ENCODE measurements around the gene MRPL12.
"Not testable (repeated sequence)": the region's sequence is repeated elsewhere in the genome, so short reads cannot be mapped to it uniquely, and the experiment has no call there.

Gene MRPL12

GRCh38 chr17:81738801-81739393, 35.7 kb downstream of the MRPL12 start:
- no peak overlapping the region for H3K4me3 ChIP-seq (ENCODE audit: low read depth, low read length)
- no peak for TF ChIP-seq CTCF (IDR thresholded peaks at IDR 0.05; ENCODE audit: insufficient read depth, low read length, missing control alignments)
- ChIA-PET POLR2A (no interaction called here), CTCF (no interaction called here)
- DNase-seq (ENCODE audit: low read depth, low spot score), result no peak

GRCh38 chr17:81739593-81739992, 36.4 kb downstream of the MRPL12 start:
- POLR2A ChIA-PET; DNase-seq (ENCODE audit: low read depth, low spot score); H3K4me3 ChIP-seq (ENCODE audit: low read depth, low read length); CTCF ChIA-PET: not testable (repeated sequence)

GRCh38 chr17:81740395-81740961, 37.3 kb downstream of the MRPL12 start:
- no peak for DNase-seq (ENCODE audit: low read depth, low spot score)
- ChIA-PET POLR2A (no interaction called here), CTCF (no interaction called here)
- H3K4me3 ChIP-seq (ENCODE audit: low read depth, low read length), result no peak overlapping the region
- TF ChIP-seq CTCF (IDR thresholded peaks at IDR 0.05; ENCODE audit: insufficient read depth, low read length, missing control alignments), result no peak

- DNase-seq (ENCODE audit: low read depth, low spot score), result no peak
- POLR2A ChIA-PET, result no interaction called here
- CTCF ChIA-PET, result no interaction called here
- TF ChIP-seq CTCF (IDR thresholded peaks at IDR 0.05; ENCODE audit: insufficient read depth, low read length, missing control alignments), result no peak
- H3K4me3 ChIP-seq (ENCODE audit: low read depth, low read length), result no peak overlapping the region
These were observed 38.0 kb downstream of the MRPL12 start for GRCh38 chr17:81741049-81741593.

GRCh38 chr17:81741594-81742452, 38.7 kb downstream of the MRPL12 start:
- no peak for TF ChIP-seq CTCF (IDR thresholded peaks at IDR 0.05; ENCODE audit: insufficient read depth, low read length, missing control alignments)
- no peak overlapping the region for H3K4me3 ChIP-seq (ENCODE audit: low read depth, low read length)
- POLR2A ChIA-PET, result no interaction called here
- no peak for DNase-seq (ENCODE audit: low read depth, low spot score)
- CTCF ChIA-PET, result no interaction called here

Data from AG04449 (cell line).